ENCODE data around the gene VWA8. TPM values are rescaled to one million over a fixed set of nuclear protein-coding genes. Genes with fewer than 3 reads are reported as not detected.

VWA8 gene
- total and polyA plus RNA-seq, 2 of the 8 experiments (the other 6 are each of a cell fraction or from before 2014, with no cell fraction given) = 5.9 to 19.6 TPM

DNA sequence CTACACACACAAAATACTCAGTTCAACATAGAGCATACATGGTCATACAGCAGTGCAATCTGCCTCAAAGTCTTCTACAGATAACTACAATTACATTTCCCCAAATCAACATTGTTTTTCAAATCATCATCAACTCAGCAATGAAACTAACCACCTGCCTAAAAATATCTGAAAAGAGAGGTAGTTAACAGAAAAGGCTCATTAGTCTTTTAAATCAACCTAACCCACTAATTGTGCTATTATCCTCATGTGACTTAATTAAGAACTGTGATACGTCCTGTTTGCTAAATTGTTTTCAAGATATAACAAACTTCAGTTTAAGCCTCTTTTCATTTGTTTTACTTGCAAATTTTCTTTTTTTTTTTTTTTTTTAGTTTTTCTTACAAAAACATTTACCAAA, 65.4 kb downstream of the VWA8 start:
- no peak overlapping the region for H2BK120ac ChIP-seq (replicated peaks; ENCODE audit: low read depth, low read length)
- no peaks in the 10 kb centered on the region for H3K79me2 ChIP-seq (ENCODE audit: control insufficient read depth in 1 of 2, insufficient read depth in 2 of 2, low read length in 2 of 2)
- ChIA-PET CTCF (ENCODE audit: partially characterized antibody) (interaction anchor here (1.3 to 1.6 kb wide), 2 partner anchors 9 to 88 kb away, joined by 3 to 4 read pairs; no protein-coding TSS in a partner anchor), POLR2A (ENCODE audit: partially characterized antibody) (no interaction called here)
- DNase-seq (ENCODE audit: low read depth in 1 of 2, low spot score in 2 of 2) (no peak), FAIRE-seq (no peak)
- H3K23ac ChIP-seq (ENCODE audit: insufficient read length) = no peak overlapping the region
- no peaks in the 10 kb centered on the region for H3K27me3 ChIP-seq (replicated peaks in 1 of 4; ENCODE audit: control insufficient read depth in 3 of 4, extremely low read depth in 1 of 4, insufficient read depth in 3 of 4, low read length in 3 of 4)
- H3K23me2 ChIP-seq (ENCODE audit: low read depth, low read length) = no peaks in the 10 kb centered on the region
- no peak overlapping the region for H3K4ac ChIP-seq (replicated peaks; ENCODE audit: insufficient read length, low read depth, low read length)
- H4K91ac ChIP-seq (replicated peaks; ENCODE audit: insufficient read length, low read length) = no peak overlapping the region
- no peak overlapping the region for H3K9ac ChIP-seq (replicated peaks in 1 of 4; ENCODE audit: extremely low read depth in 1 of 4, low read depth in 3 of 4, low read length in 3 of 4)
- no peak overlapping the region for H4K8ac ChIP-seq (ENCODE audit: extremely low read depth, insufficient read depth, low read length)
- H3K4me2 ChIP-seq (ENCODE audit: insufficient read depth in 1 of 2, low read depth in 2 of 2, low read length in 2 of 2) = no peak overlapping the region
- H4K5ac ChIP-seq (ENCODE audit: insufficient read length, low read depth, low read length) = no peak overlapping the region
- H3K4me1 ChIP-seq (replicated peaks in 1 of 4; ENCODE audit: control insufficient read depth in 3 of 4, insufficient read depth in 4 of 4, low read length in 3 of 4) = no peaks in the 10 kb centered on the region
- H2BK15ac ChIP-seq (ENCODE audit: low read length) = no peak overlapping the region
- 96% methylated on average over 1 of the region's 1 CpG; no CpG with 5 or more reads in 1 of the 2 experiments for WGBS, 2 experiments (ENCODE audit: extremely low coverage in 1 of 2, insufficient coverage in 1 of 2, insufficient read length in 1 of 2, insufficient replicate concordance in 2 of 2, low coverage in 1 of 2, low lambda C conversion rate in 2 of 2, missing lambda C conversion rate in 1 of 2)
- H4K20me1 ChIP-seq (replicated peaks in 1 of 2; ENCODE audit: control insufficient read depth in 1 of 2, insufficient read depth in 2 of 2, low read length in 2 of 2) = no peaks in the 10 kb centered on the region
- H2BK5ac ChIP-seq (ENCODE audit: low read depth, low read length) = no peak overlapping the region
- no peaks in the 10 kb centered on the region; a peak in 1 of 4 replicates for H3K9me3 ChIP-seq (ENCODE audit: insufficient read depth in 2 of 2, low read depth in 1 of 2, low read length in 1 of 2)
- no peaks in the 10 kb centered on the region for H3K79me1 ChIP-seq (ENCODE audit: low read depth, low read length)
- H2AK5ac ChIP-seq (ENCODE audit: low read depth, low read length) = no peak overlapping the region
- no peaks in the 10 kb centered on the region for H3K36me3 ChIP-seq (ENCODE audit: control insufficient read depth in 2 of 4, insufficient read depth in 4 of 4, low read length in 3 of 4)
- no peak overlapping the region for H3K14ac ChIP-seq (ENCODE audit: insufficient read length)
- no peak overlapping the region for H2BK12ac ChIP-seq (ENCODE audit: low read depth, low read length)
- no peak overlapping the region for H2AFZ ChIP-seq (ENCODE audit: low read length)
- H3K56ac ChIP-seq (replicated peaks; ENCODE audit: insufficient read length, low read depth, low read length) = no peak overlapping the region
- H3K4me3 ChIP-seq (ENCODE audit: extremely low read depth in 1 of 4, insufficient read depth in 2 of 4, low read depth in 3 of 4, low read length in 4 of 4) = no peak overlapping the region
- H2BK20ac ChIP-seq (ENCODE audit: low read length) = no peak overlapping the region
- H3K27ac ChIP-seq (ENCODE audit: low read depth, low read length) = no peak overlapping the region
- no peak overlapping the region for H3K18ac ChIP-seq (ENCODE audit: extremely low read depth, low read length)
- TF ChIP-seq CBX8 (IDR thresholded peaks at IDR 0.05; ENCODE audit: borderline replicate concordance, low read depth, low read length) = no peak
- TF ChIP-seq RBBP5 (IDR thresholded peaks at IDR 0.05; ENCODE audit: borderline replicate concordance, low read depth, low read length) = no peak
- TF ChIP-seq CHD1 (IDR thresholded peaks at IDR 0.05; ENCODE audit: low read depth, low read length) = no peak
- no peak for TF ChIP-seq ASH2L (IDR thresholded peaks at IDR 0.05; ENCODE audit: low read length)
- TF ChIP-seq, protein P1, sequence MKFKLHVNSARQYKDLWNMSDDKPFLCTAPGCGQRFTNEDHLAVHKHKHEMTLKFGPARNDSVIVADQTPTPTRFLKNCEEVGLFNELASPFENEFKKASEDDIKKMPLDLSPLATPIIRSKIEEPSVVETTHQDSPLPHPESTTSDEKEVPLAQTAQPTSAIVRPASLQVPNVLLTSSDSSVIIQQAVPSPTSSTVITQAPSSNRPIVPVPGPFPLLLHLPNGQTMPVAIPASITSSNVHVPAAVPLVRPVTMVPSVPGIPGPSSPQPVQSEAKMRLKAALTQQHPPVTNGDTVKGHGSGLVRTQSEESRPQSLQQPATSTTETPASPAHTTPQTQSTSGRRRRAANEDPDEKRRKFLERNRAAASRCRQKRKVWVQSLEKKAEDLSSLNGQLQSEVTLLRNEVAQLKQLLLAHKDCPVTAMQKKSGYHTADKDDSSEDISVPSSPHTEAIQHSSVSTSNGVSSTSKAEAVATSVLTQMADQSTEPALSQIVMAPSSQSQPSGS (IDR thresholded peaks at IDR 0.05; ENCODE audit: low read length) = no peak
